Parathyroid adenoma (tissue), 2 donors: ENCODE measurements around the gene CTSL.

Experiments
- H2AFZ ChIP-seq: fragments of 300-600 bp; sonication (generic); one replicate; pipeline ENCODE4 v1.7.0; 2017; ENCODE audit warnings: antibody characterized with exemption, mild to moderate bottlenecking
- H3K27ac ChIP-seq: fragments of 300-600 bp; sonication (generic); one replicate; pipeline ENCODE4 v1.7.0; 2017
- H3K27me3 ChIP-seq: fragments of 300-600 bp; sonication (generic); one replicate; pipeline ENCODE4 v1.7.0; 2017; ENCODE audit warnings: low read length; ENCODE audit not compliant: control insufficient read depth, insufficient read depth
- H3K36me3 ChIP-seq: fragments of 300-600 bp; sonication (generic); one replicate; pipeline ENCODE4 v1.7.0; 2017; ENCODE audit warnings: low read length; ENCODE audit not compliant: control insufficient read depth, insufficient read depth
- H3K4me1 ChIP-seq: fragments of 300-600 bp; sonication (generic); one replicate; pipeline ENCODE4 v1.7.0; 2017; ENCODE audit warnings: control low read depth
- H3K4me2 ChIP-seq: fragments of 300-600 bp; sonication (generic); one replicate; pipeline ENCODE4 v1.7.0; 2017; ENCODE audit warnings: low read length
- H3K4me3 ChIP-seq: fragments of 300-600 bp; sonication (generic); one replicate; pipeline ENCODE4 v1.7.0; 2017; ENCODE audit warnings: low read depth, low read length
- H3K79me2 ChIP-seq: fragments of 300-600 bp; sonication (generic); one replicate; pipeline ENCODE4 v1.7.0; 2017; ENCODE audit warnings: control low read depth
- H3K9ac ChIP-seq: fragments of 300-600 bp; sonication (generic); one replicate; pipeline ENCODE4 v1.7.0; 2017; ENCODE audit warnings: mild to moderate bottlenecking
- H3K9me3 ChIP-seq: fragments of 300-600 bp; sonication (generic); one replicate; pipeline ENCODE4 v1.7.0; 2017; ENCODE audit warnings: low read length; ENCODE audit not compliant: control insufficient read depth
- TF ChIP-seq, protein P1 (sequence below): fragments of 300-600 bp; sonication (generic); IDR thresholded peaks from one replicate; pipeline ENCODE4 v1.7.0; 2017; ENCODE audit warnings: antibody characterized with exemption, mild to moderate bottlenecking
- donor health status: primary hyperparathyroidism.

Gene CTSL

GRCh38 chr9:87713278-87713987 is 12.5 kb upstream of the CTSL start:
- H3K27ac ChIP-seq: peak overlapping the region; percentile 19
- TF ChIP-seq, protein P1, sequence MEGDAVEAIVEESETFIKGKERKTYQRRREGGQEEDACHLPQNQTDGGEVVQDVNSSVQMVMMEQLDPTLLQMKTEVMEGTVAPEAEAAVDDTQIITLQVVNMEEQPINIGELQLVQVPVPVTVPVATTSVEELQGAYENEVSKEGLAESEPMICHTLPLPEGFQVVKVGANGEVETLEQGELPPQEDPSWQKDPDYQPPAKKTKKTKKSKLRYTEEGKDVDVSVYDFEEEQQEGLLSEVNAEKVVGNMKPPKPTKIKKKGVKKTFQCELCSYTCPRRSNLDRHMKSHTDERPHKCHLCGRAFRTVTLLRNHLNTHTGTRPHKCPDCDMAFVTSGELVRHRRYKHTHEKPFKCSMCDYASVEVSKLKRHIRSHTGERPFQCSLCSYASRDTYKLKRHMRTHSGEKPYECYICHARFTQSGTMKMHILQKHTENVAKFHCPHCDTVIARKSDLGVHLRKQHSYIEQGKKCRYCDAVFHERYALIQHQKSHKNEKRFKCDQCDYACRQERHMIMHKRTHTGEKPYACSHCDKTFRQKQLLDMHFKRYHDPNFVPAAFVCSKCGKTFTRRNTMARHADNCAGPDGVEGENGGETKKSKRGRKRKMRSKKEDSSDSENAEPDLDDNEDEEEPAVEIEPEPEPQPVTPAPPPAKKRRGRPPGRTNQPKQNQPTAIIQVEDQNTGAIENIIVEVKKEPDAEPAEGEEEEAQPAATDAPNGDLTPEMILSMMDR: no peak
- no peaks in the 10 kb centered on the region for H3K36me3 ChIP-seq
- H3K4me1 ChIP-seq: peaks cover 3% of the 10 kb centered on the region
- H3K27me3 ChIP-seq: no peaks in the 10 kb centered on the region
- peak overlapping the region; percentile 56 for H2AFZ ChIP-seq
- no peaks in the 10 kb centered on the region for H3K9me3 ChIP-seq
- peak overlapping the region; percentile 44 for H3K4me2 ChIP-seq
- no peak overlapping the region for H3K4me3 ChIP-seq
- no peaks in the 10 kb centered on the region for H3K79me2 ChIP-seq
- H3K9ac ChIP-seq: no peak overlapping the region

DNA sequence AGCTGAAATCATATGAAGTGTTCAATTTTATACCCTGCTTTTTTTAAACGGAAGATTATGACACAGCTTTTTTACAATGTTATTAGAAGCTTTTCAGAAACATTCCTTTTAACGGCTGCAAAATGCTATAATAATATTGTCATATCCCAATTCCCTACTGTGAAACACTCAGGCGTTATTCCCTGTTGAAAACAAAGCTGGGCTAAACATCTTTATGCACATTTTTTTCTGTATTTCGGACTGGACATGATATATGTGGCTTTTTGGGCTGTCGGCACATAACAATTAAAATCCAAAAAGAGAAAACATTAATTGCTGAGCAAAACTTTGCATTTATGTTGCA is 12.0 kb upstream of the CTSL start:
- H2AFZ ChIP-seq: no peak overlapping the region
- TF ChIP-seq, protein P1: no peak
- H3K4me3 ChIP-seq: no peak overlapping the region
- H3K9me3 ChIP-seq: no peaks in the 10 kb centered on the region
- no peak overlapping the region for H3K4me2 ChIP-seq
- peak overlapping the region; percentile 19 for H3K27ac ChIP-seq
- no peak overlapping the region for H3K9ac ChIP-seq
- no peaks in the 10 kb centered on the region for H3K79me2 ChIP-seq
- H3K27me3 ChIP-seq: no peaks in the 10 kb centered on the region
- no peaks in the 10 kb centered on the region for H3K36me3 ChIP-seq
- H3K4me1 ChIP-seq: peaks cover 3% of the 10 kb centered on the region

DNA sequence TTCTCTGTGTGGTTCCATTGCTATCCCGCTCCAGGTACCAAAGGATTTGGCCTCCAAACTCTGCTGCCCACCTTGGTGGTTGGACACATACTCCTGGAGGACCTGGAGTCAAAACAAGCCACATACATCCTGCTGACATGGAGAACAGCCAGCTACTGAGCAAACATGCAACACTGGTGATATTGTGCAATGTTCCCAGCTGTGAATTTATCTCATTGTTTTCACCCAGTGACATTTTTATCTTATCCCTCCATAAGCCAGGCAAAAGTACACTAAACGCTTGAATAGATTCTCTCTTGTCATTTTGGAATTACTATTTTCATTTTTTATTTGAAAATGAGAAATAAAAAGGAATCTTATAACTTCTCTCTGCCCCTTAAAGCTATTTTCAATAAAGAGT is 11.1 kb upstream of the CTSL start:
- Histone ChIP-seq H3K9ac (no peak overlapping the region), H3K4me3 (no peak overlapping the region), H3K9me3 (no peaks in the 10 kb centered on the region), H3K36me3 (no peaks in the 10 kb centered on the region), H3K27me3 (no peaks in the 10 kb centered on the region), H3K4me2 (no peak overlapping the region), H3K4me1 (peaks cover 3% of the 10 kb centered on the region), H3K27ac (no peak overlapping the region), H2AFZ (no peak overlapping the region), H3K79me2 (no peaks in the 10 kb centered on the region)
- TF ChIP-seq, protein P1: no peak

GRCh38 chr9:87716141-87716540 is 9.8 kb upstream of the CTSL start:
- H3K9me3 ChIP-seq: no peaks in the 10 kb centered on the region
- H3K79me2 ChIP-seq: no peaks in the 10 kb centered on the region
- H3K4me3 ChIP-seq: no peak overlapping the region
- no peak overlapping the region for H2AFZ ChIP-seq
- H3K4me1 ChIP-seq: peaks cover 3% of the 10 kb centered on the region
- H3K27me3 ChIP-seq: no peaks in the 10 kb centered on the region
- TF ChIP-seq, protein P1: no peak
- H3K9ac ChIP-seq: no peak overlapping the region
- no peak overlapping the region for H3K27ac ChIP-seq
- no peak overlapping the region for H3K4me2 ChIP-seq
- H3K36me3 ChIP-seq: no peaks in the 10 kb centered on the region

DNA sequence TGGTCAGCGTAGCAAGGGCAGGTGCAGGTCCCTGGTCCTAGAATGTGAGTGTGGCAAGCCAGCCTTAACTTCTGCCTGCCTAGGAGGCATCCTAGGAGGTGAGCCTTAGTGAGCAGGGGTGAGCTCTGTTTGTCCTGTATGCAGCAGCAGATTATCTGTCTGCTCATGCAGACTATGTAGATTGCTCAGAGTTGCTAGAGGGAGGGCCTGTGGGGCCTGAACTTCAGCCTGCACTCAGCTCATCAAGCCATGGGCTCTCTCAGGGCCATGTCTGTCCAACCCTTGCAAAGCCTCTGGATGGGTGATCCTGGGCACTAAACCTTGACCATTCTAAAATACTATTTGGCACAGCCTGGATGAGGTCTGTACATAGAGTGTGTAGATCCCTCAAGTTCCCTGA is 8.5 kb upstream of the CTSL start:
- no peaks in the 10 kb centered on the region for H3K36me3 ChIP-seq
- H3K4me2 ChIP-seq: no peak overlapping the region
- no peak overlapping the region for H2AFZ ChIP-seq
- no peak overlapping the region for H3K27ac ChIP-seq
- H3K27me3 ChIP-seq: no peaks in the 10 kb centered on the region
- no peak overlapping the region for H3K4me3 ChIP-seq
- no peak overlapping the region for H3K9ac ChIP-seq
- peaks cover 3% of the 10 kb centered on the region for H3K4me1 ChIP-seq
- H3K9me3 ChIP-seq: no peaks in the 10 kb centered on the region
- TF ChIP-seq, protein P1: no peak
- H3K79me2 ChIP-seq: no peaks in the 10 kb centered on the region
